Measurements from ENCODE around the gene KIAA0753.

Gene KIAA0753

DNA sequence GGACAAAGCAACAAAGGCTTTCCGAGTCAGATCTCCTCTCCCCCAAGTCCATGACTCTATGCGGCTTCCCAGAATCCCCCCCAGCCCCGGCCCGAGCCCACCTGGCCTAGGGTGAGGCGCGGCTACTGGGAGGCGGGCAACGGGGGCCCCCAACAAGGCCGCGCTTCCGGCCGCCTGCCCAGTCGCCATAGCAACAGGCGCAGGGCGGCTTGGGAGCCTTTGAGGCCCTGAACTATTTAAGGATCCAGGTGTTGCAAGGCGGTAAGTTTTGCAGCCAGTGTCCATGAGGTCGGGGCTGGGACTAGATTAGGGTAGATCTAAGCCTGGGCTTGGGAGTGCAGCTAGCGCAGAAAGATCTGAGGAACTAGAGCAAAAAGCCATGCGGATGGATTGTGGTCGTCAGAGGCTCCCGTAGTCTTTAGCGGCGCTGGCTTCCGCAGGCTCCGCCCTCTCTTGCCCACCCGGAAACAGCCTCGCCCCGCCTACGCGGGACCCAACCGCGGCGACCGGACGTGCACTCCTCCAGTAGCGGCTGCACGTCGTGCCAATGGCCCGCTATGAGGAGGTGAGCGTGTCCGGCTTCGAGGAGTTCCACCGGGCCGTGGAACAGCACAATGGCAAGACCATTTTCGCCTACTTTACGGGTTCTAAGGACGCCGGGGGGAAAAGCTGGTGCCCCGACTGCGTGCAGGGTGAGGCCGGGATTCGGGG is at the start of gene KIAA0753, which contains the start of gene TXNDC17:
Gene KIAA0753, minus strand, starts transcription at position 176 of the 711 bp plus-strand sequence. CDS start 5,608 bp downstream, outside the sequence.
Gene TXNDC17, plus strand, starts transcription at position 525 of the 711 bp plus-strand sequence. Its CDS starts 23 bp downstream, at position 548.
- peak; percentile 89 for DNase-seq (ENCODE audit: low spot score)

DNA sequence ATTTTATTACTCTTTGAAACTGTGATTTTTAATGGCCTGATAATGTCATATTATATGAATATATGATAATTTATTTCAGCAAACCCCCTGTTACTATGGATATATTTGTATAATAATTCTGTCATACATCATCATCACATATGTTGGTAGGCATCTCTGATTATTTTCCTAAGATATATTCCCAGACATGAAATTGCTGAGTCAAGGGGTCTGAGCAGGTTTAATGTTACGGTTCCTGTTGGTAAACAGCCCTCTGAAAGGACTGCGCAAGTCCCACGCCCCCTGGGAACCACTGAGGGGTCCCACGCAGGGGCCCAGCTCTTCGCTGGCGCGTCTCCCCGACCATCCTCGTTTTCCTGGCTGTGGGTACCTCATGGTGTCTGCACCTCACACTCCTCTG is 48.4 kb upstream of the KIAA0753 start:
- DNase-seq (ENCODE audit: low spot score) = no peak

DNA sequence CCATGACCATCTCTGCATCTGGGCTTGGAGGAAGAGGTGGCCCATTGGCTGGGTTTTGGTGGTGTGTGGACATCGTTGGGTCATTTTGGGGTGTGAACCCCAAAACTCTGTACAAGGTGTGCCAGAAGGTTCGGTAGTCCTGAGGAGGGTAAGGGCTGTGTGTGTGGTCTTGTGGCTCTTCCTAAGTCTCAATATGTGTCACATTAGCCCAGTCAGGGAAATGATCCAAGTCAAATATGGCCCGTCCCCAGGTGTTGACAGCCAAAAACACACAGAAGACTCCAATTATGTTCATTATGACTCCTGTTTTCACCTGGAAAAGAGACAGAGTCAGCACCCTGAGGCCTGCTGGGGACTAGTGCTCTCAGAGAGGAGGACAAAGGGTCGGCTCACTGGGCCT is 45.5 kb upstream of the KIAA0753 start:
- DNase-seq (ENCODE audit: low spot score) = no peak

DNA sequence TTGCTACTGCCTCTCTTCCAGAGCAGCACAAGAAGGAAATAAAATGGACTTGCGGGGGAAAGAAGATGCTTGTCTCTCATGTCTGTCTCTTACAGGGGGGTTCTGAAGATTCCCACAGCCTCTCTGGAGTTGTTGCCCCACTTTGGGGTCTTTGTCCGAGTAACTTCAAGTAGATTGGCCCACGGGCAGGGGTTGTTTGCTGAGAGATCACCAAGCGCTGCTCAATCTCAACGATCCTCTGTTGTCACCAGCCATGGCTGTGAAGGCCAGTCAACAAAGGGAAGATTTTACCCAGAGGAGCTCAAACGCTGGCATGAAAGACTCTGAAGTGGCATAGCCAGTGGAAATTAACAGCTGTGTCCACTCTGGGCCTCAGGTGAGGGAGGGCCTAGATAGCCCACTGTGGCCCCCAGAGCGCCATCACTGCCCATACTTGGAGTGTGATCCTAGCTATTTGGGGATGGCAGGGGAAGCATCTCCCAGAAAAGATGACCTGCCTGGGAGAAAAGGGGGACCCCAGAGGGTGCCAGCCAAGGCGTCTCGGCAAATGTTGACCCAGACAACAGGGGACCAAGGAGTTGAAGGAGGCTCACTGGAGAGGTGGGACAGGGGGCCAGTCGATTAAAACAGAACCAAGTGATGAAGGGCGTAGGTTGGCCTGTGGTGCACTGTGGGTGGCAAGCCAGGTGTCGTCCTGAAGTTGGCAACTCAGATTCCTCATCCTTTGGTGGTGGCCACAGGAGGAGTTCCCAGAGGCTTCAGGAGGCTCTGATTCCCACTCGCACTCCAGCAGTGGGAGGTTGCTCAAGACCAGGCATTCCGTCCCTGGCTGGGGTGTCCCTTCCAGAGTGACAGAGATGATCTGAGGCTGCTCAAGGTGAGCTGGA is 44.6 kb upstream of the KIAA0753 start:
- no peak for DNase-seq (ENCODE audit: low spot score)

DNA sequence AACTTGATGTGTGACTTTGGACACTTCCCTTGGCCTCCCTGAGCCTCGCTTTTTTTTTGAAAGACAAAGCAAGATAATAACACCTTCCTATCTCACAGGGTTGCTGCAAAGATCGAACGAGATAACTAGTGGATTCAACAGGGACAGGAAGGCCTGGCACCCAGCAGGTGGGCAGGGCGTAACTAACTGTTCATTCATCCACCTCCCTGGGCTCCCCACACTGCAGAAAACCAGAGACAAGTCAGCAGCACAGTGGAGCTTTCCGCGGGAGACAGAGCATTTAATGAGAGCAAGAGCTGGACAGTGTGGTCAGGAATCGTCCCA is 43.9 kb upstream of the KIAA0753 start:
- no peak for DNase-seq (ENCODE audit: low spot score)

DNA sequence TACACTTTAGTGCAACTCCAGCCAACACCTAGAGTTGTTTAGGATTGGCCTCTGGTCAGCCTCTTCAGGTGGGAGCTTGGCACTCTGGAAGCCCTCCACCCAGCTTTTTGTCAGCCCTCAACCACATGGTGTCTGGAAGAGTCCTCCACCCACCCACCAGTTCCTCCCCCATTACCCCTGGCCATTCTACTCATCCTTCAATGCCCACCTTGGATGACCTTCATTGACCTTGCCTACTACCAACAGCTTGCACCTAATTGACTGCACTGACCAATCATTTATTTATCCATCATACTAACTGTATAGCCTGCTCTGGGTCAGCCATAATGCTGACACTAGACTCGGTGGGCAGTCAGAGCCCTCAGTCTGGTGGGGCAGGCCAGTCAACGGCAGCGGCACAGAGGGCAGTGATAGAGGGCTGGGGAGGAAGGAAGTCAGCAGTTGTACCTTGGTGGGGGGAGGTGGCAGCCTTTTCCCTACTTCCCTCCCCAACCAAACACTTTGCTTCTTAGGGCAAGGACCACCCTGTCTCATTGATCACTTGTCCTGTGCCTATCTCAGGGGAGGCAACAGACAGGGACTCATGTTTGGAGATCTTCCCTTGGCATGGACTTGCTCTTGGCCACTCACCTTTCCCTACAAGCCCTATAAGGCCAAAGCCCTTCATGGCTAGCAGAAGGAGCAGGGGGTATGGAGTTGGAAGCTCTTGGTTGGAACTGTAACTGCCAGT is 43.4 kb upstream of the KIAA0753 start:
- no peak for DNase-seq (ENCODE audit: low spot score)

DNA sequence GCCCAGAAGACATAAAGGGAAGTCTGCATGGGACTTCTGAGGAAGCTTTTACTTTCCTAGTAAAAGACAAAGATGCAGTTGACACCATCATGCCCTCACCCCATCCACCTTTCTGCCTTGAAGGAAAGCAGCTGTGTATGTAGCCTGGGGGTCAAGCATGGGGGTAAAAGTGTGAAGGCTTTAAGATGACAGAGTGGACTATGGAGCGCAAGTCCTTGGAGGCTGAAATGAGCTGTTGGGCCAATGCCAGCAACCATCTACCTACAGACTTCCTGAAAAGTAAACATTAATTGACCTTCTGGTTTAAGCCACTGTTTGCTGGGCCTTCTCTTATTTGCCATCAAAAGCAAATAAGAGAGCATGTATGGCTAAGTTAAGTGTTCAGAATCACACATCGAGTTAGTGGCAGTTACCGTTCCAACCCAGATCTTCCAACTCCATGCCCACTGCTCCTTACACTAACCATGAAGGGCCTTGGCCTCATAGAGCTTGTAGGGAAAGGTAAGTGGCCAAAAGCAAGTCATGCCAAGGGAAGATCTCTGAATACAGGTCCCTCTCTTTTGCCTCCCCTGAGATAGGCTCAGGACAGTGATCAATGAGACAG is 42.7 kb upstream of the KIAA0753 start:
- no peak for DNase-seq (ENCODE audit: low spot score)

DNA sequence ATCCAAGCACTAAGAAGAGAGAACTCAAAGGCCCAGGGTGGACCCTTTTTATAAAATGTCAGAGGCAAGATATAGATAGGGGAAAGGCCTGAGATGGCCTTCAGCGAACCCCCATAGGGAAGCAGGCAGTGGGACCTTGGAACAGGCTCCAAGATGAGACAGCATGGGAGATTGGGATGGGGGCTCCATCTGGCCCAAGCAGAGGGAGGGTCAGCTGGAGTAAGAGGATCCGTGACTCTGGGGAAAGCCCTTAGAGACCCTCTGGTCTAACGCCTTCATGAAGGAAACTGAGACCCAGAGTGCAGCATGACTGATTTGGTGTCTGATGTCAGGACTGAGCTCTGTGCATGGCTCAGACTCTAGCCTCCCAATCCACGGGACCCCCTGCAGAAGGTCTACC is 41.8 kb upstream of the KIAA0753 start:
- DNase-seq (ENCODE audit: low spot score) = no peak

DNA sequence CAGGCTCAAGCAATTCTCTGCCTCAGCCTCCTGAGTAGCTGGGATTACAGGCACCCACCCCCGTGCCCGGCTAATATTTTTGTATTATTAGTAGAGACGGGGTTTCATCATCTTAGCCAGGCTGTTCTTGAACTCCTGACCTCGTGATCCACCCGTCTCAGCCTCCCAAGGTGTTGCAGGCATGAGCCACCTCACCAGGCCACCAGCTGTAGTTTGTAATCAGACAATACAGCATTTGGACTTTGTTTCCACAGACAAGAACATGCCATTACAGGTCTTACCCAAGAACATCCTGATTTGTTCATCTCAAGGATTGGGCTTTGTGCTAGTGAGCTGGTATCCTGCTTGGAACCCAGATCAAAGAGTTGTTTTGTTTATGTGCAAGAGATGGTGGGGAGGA is 41.2 kb upstream of the KIAA0753 start:
- DNase-seq (ENCODE audit: low spot score) = no peak

DNA sequence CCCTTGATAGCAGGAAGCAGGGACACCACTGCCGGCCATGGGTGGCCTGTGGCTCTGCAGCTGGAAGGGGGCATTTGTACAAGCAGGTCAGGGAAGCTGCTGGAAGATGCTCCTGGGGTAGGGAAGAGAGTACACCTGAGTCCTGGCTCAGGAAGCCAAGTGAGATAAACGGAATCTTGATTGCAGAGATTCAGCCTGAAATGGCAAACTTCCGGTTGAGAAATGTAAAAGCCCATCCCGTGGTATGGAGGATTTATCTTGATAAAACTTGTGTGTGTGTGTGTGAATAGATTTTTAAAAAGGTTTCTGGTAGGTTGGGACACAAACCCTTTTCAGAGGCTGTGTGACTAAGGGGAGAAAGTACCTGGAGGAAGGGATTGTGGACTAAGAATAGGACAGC is 40.7 kb upstream of the KIAA0753 start:
- no peak for DNase-seq (ENCODE audit: low spot score)

DNA sequence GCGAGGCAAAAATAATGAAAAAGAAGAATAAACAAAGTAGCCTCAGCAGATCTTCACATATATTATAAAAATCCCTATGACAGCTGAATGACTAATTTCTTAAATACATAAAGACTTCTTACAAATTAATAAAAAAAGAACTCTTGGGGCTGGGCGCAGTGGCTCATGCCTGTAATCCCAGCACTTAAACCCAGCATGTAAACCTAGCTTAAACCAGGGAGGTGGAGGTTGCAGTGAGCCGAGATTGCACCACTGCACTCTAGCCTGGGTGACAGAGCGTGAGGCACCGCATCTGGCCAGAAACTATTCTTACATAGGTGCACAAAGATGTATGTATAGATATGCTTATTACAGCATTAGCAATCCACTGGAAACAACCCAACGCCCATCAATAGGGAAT is 38.7 kb upstream of the KIAA0753 start:
- DNase-seq (ENCODE audit: low spot score) = no peak

DNA sequence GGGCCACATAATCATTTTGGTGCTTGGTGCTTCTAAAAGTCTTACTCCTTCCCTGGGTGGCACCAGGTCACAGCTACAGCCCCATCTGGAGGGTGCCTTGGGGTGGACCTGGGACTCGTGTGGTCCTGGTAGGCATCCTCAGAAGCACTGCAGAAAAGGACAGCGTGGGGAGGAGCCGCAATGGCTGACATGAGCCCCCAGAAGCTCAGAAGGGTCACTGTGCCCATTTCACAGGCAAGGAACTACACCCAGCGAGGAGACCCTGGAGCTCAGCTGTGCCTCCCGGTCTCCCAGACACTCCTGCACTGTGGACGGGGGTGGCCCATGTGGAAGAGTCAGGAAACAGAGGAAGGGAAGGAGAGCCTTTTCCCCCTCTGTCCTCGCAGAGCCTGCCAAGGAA is 37.4 kb upstream of the KIAA0753 start:
- no peak for DNase-seq (ENCODE audit: low spot score)

DNA sequence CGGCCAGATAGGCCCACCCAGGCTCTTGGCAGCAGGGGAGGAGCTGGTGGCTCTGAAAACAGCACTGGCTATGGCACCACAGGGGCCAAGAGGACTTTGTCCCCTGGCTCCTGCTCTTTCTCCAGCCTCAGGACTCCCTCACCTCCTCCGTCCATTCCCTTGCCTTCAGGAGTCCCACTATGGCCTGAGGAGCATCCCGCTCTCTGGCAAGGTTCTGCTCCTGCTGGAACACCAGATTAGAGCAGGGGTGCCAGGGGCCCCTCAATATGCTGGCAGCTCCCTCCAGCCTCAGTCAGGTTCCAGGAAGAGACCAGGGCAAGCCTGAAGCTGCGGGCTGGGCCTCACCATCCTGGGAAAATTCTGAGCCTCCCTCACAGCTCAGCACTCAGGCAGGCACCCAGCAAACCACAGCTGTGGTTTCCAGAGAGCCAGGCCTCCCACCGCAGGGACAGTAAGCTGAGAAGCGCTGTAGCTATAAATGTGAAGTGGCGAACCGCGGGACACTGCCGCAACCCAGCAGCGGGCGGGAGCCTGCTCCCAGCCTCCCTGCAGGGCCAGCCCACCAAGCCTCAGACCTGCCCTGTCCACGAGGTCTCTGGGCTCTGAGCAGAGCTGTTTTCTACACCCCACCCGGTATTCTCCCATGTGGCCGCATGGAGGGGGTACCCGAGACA is 36.8 kb upstream of the KIAA0753 start:
- DNase-seq (ENCODE audit: low spot score) = no peak

DNA sequence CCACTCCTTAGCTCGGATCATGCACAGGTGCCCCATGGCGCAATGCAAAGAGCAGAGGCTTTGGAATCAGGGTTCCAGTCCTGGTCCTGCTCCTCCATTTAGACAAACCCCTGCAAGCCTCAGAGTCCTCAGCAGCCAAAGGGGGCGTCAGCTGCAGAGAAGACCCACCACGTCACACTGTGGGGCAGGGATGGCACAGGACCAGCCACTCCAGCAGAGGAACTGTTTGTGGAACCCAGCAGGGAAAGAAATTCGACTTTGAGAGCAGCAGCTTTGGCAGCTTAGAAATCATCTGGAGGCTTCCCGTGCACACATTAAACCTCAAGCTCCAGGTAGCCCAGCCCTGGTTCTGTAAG is 36.3 kb upstream of the KIAA0753 start:
- DNase-seq (ENCODE audit: low spot score) = no peak

DNA sequence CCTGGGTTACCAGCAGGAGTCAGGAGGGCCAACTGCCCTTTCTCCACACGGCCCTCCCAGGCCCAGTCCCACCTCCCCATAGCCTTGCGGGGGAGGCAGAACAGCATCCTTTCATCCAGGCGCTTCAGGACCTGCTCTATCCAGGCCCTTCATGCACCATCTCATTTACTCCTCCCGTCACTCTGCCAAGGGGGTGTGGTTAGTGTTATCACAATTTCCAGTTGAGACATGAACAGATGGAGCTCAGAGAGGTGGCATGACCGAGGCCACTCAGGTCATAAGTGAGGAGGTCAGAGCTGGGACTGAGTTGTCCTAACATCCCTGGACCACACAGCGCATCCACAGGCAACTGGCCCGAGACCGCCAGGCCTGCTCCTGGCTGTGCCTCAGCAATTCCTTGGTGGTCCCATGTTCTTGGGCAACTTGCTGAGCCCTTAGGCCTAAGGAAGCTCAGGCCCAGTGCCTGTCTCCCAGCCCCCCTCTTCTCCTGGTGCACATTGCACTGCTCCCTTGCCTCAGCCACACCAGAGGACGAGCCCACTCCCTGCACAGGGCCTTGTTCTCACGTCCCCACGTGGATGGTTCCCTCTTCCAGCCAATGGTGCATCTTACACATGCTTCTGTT is 34.8 kb upstream of the KIAA0753 start:
- no peak for DNase-seq (ENCODE audit: low spot score)

DNA sequence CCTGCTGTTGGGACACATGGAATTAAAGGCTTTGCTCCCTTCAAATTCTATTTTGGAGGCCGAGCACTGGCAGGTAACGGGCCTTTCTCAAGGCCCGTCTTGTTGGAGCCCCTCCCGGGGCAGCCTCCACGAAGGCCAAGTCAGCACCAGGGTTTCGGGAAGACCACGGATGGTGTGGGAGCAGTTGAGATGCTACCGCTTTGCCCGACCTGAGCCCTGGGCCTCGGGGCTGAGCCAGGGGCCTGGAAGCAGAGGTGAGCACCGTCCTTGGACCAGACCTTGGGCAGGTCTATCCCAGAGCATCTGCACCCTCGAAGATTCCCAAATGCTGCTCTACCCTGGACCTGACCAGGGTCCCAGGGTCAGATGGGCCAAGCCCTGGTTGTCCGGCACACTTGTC is 34.1 kb upstream of the KIAA0753 start:
- no peak for DNase-seq (ENCODE audit: low spot score)

DNA sequence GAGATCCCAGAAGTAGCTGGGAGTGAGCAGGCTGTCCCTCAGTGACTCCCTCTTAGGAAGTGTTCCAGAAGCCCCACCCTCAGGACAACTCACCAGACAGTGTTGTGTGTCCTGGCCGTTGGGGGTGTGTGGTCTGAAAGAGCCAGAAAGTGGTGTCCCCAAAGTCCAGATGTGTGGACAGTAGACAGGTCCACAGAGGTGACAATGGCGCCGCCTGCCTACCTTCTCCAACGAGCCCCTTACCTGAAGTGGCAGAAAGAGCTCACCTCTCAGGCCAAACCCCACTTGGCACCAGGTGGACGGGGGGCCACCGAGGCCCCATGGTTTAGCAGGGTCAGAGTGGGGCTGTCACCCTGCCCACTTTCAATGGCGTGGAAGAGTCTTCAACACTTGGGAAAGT is 30.9 kb upstream of the KIAA0753 start:
- no peak for DNase-seq (ENCODE audit: low spot score)

DNA sequence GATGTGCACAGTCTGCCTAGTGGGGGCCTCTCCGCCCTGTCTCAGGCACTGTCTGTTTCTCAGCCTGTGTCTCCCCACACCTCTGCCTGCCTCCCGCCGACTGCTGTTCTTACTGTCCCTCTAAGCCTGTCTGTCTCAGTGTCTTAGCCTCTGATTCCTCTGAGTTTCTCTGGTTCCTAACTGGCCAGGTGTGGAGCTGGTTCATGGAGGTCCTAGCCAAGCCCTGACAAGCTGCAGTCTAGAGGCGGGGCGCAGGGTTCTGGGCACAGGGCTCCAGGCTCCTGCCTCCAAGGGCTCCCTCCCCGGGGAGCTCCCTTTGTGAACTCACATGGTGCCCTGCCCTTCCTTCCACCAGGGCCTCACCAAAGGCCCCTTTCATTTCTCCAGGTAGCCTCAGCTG is 30.5 kb upstream of the KIAA0753 start:
- DNase-seq (ENCODE audit: low spot score) = no peak

DNA sequence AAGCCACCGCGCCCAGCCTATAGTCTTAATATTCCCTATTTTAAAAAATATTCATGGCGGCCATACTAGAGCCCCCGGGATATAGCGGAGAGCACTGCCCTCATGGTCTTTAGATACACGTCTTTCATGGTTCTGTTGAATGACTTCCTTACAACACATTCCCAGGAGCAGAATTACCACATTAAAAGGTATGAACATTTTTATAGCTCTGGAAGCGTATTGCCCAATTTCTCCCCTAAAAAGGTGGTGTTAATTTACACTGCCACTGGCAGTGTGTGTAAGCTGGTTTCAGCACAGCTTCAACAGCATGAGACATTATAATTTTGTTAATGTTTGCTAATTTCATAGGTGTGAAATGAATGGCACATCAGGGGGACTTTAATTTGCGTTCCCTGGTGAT is 30.1 kb upstream of the KIAA0753 start:
- no peak for DNase-seq (ENCODE audit: low spot score)

DNA sequence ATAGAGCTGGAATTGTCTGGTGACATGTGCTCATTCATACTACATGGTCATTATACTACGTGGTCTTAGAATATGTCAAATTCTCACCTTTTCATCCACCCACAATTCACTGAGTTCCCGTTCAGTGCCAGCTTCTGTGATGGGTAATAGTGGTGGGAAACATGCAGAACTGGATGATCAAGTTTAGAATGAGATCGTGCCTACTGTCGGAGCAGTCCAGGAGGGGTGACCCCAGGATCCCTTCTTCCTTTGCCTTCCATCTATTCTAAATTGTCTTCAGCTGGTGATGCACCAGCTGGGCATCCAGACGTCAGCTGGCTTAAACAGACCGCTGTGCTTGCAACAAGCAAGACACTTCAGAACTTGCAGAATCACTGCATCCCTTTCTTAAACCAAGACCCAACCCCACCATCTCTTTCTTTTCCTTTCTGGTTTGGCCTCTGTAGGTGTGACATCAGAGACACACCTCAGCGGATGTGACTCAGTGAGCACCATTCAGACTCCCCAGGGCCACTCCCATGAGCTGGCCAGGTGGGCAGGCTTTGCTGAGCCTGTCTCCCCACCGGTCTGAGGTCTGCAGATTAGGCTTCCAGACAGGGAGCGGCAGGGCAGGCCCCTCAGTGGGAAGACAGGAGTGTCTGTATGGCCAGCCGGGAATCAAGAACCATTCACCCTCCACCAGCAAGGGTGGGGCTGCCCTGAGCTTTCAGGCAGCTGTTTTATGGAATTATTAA is 29.1 kb upstream of the KIAA0753 start:
- DNase-seq (ENCODE audit: low spot score) = no peak

Data from COLO829 (cell line).